AG08395 (cell line): ENCODE results near the gene PRCP.

ENCODE experiments used
- DNase-seq: peaks from one replicate; pipeline ENCODE4 v3.0.0; 2012; ENCODE audit warnings: mixed read lengths, low spot score

PRCP gene

GRCh38 chr11:82830746-82831145, 69.5 kb downstream of the PRCP start:
- no peak for DNase-seq

- DNase-seq, result no peak
Observed at GRCh38 chr11:82829101-82829500, 71.1 kb downstream of the PRCP start.

- no peak for DNase-seq
Observed at GRCh38 chr11:82828472-82828871, 71.8 kb downstream of the PRCP start.

GRCh38 chr11:82826526-82826925, 73.7 kb downstream of the PRCP start:
- DNase-seq, result no peak

GRCh38 chr11:82823647-82824619, 76.3 kb downstream of the PRCP start:
- DNase-seq, result no peak

DNA sequence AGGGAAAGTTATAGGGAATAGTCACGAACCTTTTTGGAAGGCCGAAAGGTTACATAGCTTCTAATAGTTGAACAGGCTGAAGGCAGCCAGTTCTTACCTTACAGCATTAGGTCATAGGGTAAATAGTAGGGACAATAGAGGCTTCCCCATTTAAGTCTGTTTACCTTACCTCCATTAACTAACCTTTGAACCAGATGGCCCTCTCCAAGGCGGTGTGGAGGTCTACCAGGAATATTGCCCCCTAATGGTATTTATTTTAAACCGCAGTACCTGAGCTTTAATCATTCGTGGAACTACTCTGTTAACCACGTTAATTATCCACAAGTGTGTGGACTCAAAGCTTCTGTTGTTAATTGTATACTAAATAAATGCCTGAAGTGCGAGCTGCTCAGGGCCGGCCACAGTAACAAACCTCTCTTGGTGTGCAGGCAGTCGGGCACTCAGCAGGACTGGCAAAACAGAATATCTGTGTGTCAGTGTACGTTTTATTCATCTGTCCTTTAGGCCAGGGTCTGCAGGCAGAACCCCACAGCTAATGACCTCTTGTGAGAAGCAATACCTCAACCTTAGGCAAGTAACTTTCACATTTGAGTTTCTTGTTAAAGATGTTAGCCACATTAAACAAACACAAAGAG, 81.7 kb downstream of the PRCP start:
- DNase-seq, result no peak

- DNase-seq, result no peak
Observed at GRCh38 chr11:82815406-82815805, 84.8 kb downstream of the PRCP start.

DNA sequence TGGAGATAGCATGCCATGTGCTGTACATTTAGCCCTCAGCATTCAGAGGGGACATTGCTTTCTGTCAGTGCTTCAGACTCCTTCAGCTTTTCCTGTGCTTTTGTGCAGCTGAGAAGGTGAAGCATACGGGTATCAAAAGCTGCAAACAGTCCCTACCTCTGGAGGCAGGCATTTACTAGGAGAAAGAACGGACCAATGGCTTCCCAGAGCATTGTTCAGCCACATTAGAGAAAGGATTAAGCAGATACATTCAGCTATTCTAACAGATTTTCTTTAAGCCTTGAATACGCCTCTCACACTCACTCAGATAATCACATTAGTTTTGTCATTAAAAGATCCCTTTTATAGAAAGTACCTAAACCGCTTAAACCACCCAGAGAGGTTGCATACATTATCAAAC, 85.9 kb downstream of the PRCP start:
- no peak for DNase-seq

- no peak for DNase-seq
Observed at GRCh38 chr11:82811369-82811768, 88.9 kb downstream of the PRCP start.

DNA sequence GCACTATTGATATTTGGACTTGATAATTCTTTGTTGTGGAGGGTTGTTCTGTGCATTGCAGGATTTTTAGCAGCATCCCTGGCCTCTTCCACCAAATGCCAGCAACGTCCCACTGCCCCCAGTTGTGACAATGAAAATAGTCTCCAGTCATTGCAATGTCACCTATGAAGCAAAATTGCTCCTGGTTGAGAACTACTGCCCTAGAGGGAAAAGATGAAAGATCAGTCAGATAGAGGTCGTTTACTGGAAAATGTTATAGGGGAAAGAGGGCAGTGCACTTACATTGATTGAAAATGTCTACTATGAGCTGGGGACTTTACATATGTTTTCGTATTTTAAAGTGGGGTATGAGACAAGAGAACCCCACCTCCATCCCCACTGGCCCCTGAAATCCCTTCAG, 89.5 kb downstream of the PRCP start:
- DNase-seq, result no peak

DNA sequence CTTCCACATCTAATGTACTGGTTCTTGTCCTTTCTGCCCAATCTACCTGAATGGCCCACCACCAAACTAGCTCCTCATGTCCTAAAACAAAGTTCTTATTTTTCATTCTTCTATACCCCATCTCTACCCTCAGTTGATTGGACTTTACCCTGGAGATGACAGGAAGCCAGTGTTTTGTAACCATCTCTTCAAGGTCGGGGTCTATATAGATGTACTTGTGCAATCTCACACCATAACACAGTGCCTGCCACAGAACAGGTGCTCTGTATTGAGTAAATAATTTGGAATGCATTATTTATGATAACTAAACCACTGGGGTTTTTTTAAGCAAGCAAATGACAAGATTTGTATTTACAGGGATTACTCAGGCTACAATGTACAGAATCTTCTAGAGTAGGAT, 89.9 kb downstream of the PRCP start:
- no peak for DNase-seq

DNA sequence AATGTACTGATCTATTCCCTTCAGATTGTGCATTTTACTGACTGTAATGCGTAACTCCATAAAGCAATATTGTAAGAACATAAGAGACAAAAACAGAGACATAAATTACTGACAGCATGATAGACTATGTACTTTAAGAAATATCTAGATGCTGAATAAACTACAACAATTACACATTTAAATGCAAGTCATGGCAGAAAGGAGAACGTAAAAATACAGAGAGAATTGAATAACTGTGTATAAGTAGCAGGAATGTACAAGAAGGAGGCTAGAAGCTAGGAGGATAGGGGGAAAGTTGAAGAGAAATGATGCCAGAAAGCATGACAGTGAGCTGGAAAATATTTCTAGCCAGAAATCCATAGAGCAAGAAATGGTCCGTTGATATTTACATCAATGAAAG, 92.6 kb downstream of the PRCP start:
- no peak for DNase-seq

DNA sequence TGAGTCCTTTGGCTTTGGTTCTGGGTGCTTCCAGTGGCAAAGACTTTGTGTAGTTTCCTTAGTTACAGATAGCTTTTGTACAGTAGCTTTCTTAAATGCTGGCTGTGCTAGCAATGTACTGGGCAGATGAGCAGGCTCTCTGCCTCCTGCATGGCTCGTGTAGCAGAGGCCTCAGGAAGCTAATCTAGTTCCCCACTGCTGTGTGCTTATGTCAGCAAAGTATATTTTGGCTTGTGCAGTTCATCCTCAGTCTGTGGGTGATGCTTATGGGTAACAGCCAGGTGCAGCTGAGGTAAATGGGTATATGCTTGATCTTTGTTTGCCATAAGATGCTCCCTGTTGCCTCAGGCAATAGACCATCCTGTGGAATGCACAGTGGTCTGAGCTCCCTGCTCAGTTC, 97.5 kb downstream of the PRCP start:
- no peak for DNase-seq

- DNase-seq, result no peak
Observed at GRCh38 chr11:82796998-82797961, 103.0 kb downstream of the PRCP start.

GRCh38 chr11:82794490-82794889, 105.7 kb downstream of the PRCP start:
- DNase-seq, result no peak

DNA sequence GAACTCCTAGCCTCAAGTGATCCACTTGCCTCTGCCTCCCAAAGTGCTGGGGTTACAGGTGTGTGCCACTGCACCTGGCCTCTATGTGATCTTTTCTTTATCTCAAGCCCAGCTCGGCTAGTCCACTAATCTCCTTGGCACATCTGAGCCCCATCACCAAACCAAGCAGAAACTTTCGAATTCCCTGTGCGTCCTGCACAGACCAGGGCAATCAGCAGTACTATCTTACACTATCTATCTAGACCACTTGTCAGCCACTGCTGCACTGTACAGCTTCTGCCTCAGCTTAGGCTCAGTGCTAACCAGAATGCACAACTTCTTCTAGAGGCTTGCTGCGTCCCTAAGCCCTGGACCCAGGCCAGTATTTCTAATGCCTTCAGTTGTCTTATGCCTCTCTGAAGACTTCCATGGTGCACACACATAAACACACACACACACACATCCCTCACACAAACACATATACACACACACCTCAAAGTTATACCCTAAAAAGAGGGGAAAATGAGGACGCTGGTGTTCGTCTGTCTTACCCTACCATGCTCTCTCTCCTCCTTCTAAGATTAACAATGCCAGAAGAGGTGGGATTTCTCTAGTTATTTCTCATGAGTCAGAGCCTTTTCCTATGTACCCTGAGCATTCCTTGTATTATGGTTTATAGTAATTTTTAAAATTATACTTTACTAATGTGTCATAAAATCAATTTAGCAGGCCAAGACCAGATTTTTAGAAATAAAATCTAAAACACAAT, 107.2 kb downstream of the PRCP start:
- no peak for DNase-seq

DNA sequence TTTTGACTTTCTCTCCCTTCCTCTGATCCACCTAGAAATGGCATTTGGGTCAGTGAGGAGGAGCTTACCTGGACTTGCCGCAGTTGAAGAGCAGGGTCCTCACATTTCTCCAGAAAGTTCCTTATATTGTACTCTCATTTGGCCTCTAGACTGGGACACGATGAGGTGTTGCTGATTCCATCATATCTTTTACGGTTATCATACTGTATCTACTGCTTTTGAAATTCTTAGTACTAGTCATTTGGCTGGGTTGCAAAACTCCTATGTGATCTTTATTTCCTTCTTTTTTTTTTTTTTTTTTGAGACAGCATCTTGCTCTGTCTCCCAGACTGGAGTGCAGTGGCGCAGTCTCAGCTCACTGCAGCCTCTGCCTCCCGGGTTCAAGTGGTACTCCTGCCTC, 107.9 kb downstream of the PRCP start:
- DNase-seq, result no peak

- no peak for DNase-seq
Observed at GRCh38 chr11:82791779-82792178, 108.5 kb downstream of the PRCP start.

DNA sequence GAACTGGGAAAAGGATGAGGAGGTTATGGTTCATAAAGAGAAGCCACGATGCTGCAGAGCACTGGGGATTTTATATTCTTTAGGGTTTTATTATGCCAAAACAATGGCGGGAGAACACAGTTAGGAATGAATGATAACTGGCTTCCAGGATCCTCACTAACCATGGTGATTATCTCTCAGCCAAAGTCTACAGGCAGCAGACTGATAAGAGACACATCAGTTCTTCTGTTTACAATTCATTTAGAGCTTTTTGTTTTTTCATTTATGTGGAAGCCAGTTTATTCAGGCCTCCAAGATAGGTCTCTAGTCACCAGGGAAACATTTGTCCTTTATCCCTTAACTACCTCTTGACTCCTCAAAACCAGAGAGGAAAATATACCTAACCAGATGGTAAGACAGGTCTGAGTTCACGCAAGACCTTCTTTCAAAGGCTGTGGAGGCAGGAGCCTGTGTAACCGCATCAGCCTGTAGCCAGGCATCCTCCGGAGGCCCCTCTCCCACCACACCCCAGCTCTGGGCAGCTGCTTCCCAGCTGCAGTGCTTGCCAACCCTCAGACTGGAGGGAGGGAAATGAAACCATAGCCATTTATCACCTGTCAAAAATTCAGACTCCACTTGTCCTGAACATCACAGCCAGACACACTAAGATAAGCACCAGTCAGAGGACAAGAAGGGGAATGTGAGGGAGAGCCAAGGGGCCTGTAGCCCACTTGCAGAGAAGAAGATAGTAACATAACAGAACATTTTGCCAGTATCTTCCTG, 109.3 kb downstream of the PRCP start:
- no peak for DNase-seq

DNA sequence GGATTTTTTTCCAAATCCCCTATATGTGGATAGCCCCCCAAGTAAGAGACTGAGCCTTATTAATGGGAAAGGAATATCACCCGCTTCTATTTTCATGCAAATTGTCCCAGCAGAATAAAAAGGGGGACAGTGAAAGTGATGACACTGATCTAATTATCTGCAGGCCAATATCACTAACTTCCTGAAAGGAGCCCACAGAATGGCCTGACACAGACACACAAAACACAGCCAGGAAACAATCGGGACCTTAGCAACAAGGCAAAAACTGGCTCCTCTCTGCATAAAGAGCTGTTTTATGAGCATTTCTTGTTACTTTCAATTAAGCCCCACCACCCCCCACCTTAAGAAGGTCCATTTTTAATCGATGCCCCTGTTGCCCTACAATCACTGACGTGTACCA, 112.2 kb downstream of the PRCP start:
- DNase-seq, result no peak

DNA sequence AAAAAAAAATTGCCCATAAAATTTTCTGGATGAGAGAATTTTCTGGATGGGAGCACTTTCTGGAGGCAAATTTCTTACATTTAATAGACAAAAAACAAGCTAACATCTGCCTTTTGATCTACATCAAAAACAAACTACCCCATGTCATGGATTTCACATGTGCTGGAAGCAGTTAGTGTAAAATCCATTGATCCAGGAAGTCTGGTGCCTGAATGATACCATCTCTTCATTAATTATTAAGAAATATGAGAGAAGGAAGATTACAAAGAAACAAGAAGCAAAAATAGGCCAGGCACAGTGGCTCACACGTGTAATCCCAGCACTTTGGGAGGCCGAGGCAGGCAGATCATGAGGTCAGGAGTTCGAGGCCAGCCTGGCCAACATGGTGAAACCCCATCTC, 113.4 kb downstream of the PRCP start:
- no peak for DNase-seq
